Prostate gland (tissue), 2 donors: Measurements from ENCODE around the gene CDH5.

ENCODE experiments used
- POLR2A ChIP-seq: fragments of 450-650 bp; IDR thresholded peaks from one replicate; pipeline ENCODE4 v1.6.1; 2016; ENCODE audit warnings: antibody characterized with exemption, mild to moderate bottlenecking
- POLR2AphosphoS5 ChIP-seq: sonication (generic); formaldehyde crosslinking; IDR thresholded peaks from one replicate; pipeline ENCODE4 v1.6.1; 2017; ENCODE audit warnings: antibody characterized with exemption
- TF ChIP-seq, protein P1 (sequence below), 4 experiments: fragments of 200-600 bp in 2 of 4; fragments of 450-650 bp in 2 of 4; sonication (generic) in 2 of 4; IDR thresholded peaks; 1 replicate in 3 of 4; 2 replicates in 1 of 4; pipeline ENCODE4 v1.5.1; 2016 to 2019; ENCODE audit warnings: antibody characterized with exemption in 4 of 4, mild to moderate bottlenecking in 2 of 4, moderate library complexity in 2 of 4

DNA sequence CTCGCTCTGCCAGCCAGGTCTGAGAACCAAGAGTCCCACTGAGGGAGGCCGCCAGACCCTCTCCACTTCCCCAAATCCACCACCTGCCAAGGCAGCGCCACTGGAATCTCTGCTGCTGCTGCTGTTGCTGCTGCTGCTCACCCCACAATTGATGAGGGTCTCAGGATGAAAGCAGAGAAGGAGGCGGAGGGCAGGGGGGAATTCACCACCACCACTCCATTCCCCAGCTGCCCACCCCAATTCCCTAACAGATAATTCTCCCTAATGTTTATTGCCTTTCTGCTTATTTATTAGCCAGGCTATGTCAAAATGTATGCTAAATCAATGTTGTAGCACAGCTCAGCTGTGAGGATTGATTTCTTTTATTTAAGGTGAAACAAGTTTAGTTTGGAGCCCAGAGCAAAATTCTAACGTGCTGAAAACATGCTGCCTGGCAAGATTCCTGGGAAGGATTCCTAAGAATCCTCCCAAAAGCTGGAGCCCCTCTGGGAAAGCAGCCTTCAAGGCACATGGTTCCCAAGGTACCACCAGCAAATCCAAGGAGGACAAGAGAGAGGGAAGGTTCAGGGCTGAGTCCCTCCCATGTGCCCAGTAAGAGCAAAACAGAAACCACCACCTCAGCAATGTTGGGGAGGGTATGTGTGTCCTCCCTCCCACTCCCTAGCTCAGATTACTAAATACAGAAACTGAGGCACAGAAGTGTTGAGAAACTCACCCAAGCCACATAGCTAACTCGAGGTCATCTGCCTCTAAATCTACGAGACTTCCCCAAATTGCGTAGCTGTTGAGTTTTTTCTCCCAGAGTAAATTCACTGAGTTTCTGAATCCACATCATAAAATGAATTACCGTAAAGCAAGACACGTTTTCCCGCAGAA lies 12.2 kb upstream of the CDH5 start:
- TF ChIP-seq, protein P1, sequence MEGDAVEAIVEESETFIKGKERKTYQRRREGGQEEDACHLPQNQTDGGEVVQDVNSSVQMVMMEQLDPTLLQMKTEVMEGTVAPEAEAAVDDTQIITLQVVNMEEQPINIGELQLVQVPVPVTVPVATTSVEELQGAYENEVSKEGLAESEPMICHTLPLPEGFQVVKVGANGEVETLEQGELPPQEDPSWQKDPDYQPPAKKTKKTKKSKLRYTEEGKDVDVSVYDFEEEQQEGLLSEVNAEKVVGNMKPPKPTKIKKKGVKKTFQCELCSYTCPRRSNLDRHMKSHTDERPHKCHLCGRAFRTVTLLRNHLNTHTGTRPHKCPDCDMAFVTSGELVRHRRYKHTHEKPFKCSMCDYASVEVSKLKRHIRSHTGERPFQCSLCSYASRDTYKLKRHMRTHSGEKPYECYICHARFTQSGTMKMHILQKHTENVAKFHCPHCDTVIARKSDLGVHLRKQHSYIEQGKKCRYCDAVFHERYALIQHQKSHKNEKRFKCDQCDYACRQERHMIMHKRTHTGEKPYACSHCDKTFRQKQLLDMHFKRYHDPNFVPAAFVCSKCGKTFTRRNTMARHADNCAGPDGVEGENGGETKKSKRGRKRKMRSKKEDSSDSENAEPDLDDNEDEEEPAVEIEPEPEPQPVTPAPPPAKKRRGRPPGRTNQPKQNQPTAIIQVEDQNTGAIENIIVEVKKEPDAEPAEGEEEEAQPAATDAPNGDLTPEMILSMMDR (IDR thresholded peaks at IDR 0.05): no peak
- TF ChIP-seq POLR2A (no peak), POLR2AphosphoS5 (no peak)
